Breast epithelium (tissue), 3 donors: ENCODE measurements around the gene DNHD1.

Source experiments
- CTCF ChIP-seq, 3 donors: fragments of 450-650 bp; IDR thresholded peaks; one replicate each; pipeline ENCODE4 v1.5.1; 2016 to 2017; ENCODE audit warnings: antibody characterized with exemption in 3 of 3, mild to moderate bottlenecking in 3 of 3, moderate library complexity in 3 of 3
- POLR2A ChIP-seq: fragments of 450-650 bp; IDR thresholded peaks from one replicate; pipeline ENCODE4 v1.6.1; 2016; ENCODE audit warnings: antibody characterized with exemption, mild to moderate bottlenecking, moderate library complexity

DNA sequence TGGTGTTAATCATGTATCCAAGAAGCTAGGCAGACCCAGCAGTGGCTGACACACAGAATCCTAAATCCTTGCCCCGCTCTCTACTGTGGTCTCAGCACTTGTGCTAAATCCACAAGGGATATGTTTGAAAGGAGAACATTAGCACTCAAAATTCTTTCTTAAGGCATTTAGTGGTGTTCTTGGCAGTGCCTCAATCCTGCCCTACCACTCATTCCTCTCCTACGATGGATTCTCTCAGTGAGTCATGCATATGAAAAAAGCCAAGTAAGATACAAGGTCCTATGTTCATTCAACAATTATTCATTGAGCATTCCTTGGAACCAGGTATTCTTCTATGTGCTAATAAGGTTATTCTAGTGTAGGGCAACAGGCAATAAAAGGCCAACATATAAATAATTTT is 75.1 kb downstream of the DNHD1 start:
- TF ChIP-seq CTCF (IDR thresholded peaks at IDR 0.05) (no peak), POLR2A (no peak)
